Measurements from ENCODE around the gene CADM1. TPM values are rescaled to one million over a fixed set of nuclear protein-coding genes. Genes with fewer than 3 reads are reported as not detected.

The CADM1 gene
- total and polyA plus RNA-seq, 9 donors = 6.6 to 61.2 (median 17.2) TPM

- DNase-seq = no peak
- Histone ChIP-seq H3K27me3 (no peaks in the 10 kb centered on the region), H3K4me3 (no peak overlapping the region), H3K4me1 (ENCODE audit: insufficient read depth) (no peaks in the 10 kb centered on the region), H3K27ac (no peak overlapping the region), H3K36me3 (no peaks in the 10 kb centered on the region), H3K9me3 (no peaks in the 10 kb centered on the region)
- TF ChIP-seq CTCF (IDR thresholded peaks at IDR 0.05) (no peak), POLR2A (IDR thresholded peaks at IDR 0.05) (no peak), EP300 (IDR thresholded peaks at IDR 0.05) (no peak)
- intact Hi-C loops (cut with DNase I) = no loop called here
- 87 to 93% (median 88%) methylated on average over 5 of the region's 5 CpGs for WGBS, 3 donors
Observed at GRCh38 chr11:115194802-115195110, 309.5 kb downstream of the CADM1 start.

GRCh38 chr11:115193914-115194801 lies 310.1 kb downstream of the CADM1 start:
- Histone ChIP-seq H3K27me3 (no peaks in the 10 kb centered on the region), H3K9me3 (no peaks in the 10 kb centered on the region), H3K4me3 (no peak overlapping the region), H3K36me3 (no peaks in the 10 kb centered on the region), H3K4me1 (ENCODE audit: insufficient read depth) (no peaks in the 10 kb centered on the region), H3K27ac (no peak overlapping the region)
- 88 to 90% (median 89%) methylated on average over 15 of the region's 15 CpGs for WGBS, 3 donors
- intact Hi-C loops (cut with DNase I) = no loop called here
- DNase-seq = no peak
- no peak for TF ChIP-seq POLR2A (IDR thresholded peaks at IDR 0.05)
- no peak for TF ChIP-seq CTCF (IDR thresholded peaks at IDR 0.05)
- TF ChIP-seq EP300 (IDR thresholded peaks at IDR 0.05) = no peak

- Histone ChIP-seq H3K27me3 (no peaks in the 10 kb centered on the region), H3K36me3 (no peaks in the 10 kb centered on the region), H3K27ac (no peak overlapping the region), H3K4me3 (no peak overlapping the region), H3K9me3 (no peaks in the 10 kb centered on the region), H3K4me1 (ENCODE audit: insufficient read depth) (no peaks in the 10 kb centered on the region)
- intact Hi-C loops (cut with DNase I) = no loop called here
- DNase-seq = no peak
- TF ChIP-seq CTCF (IDR thresholded peaks at IDR 0.05) (no peak), EP300 (IDR thresholded peaks at IDR 0.05) (no peak), POLR2A (IDR thresholded peaks at IDR 0.05) (no peak)
Observed at GRCh38 chr11:115191761-115192160, 312.5 kb downstream of the CADM1 start.

GRCh38 chr11:115190196-115190595 lies 314.0 kb downstream of the CADM1 start:
- DNase-seq = no peak
- Histone ChIP-seq H3K36me3 (no peaks in the 10 kb centered on the region), H3K4me3 (no peak overlapping the region), H3K27ac (no peak overlapping the region), H3K9me3 (no peaks in the 10 kb centered on the region), H3K4me1 (ENCODE audit: insufficient read depth) (no peaks in the 10 kb centered on the region), H3K27me3 (no peaks in the 10 kb centered on the region)
- intact Hi-C loops (cut with DNase I) = no loop called here
- 96 to 99% (median 98%) methylated on average over 1 of the region's 1 CpG for WGBS, 3 donors
- no peak for TF ChIP-seq POLR2A (IDR thresholded peaks at IDR 0.05)
- no peak for TF ChIP-seq CTCF (IDR thresholded peaks at IDR 0.05)
- no peak for TF ChIP-seq EP300 (IDR thresholded peaks at IDR 0.05)
